ENCODE data around the gene RASAL1. TPM values are rescaled to one million over a fixed set of nuclear protein-coding genes. Genes with fewer than 3 reads are reported as not detected.

Gene RASAL1
- polyA plus RNA-seq, 1 of the 3 experiments (the other 2 are of a cell fraction), result not detected

- Histone ChIP-seq H3K9me2 (no peaks in the 10 kb centered on the region), H3K4me1 (ENCODE audit: control insufficient read depth in 1 of 2, insufficient read depth in 2 of 2, low read depth in 1 of 2, low read length in 1 of 2) (no peaks in the 10 kb centered on the region; a peak in 1 of 4 replicates), H4K20me1 (ENCODE audit: insufficient read depth) (peaks cover 6% of the 10 kb centered on the region), H2AFZ (ENCODE audit: low read depth) (no peak overlapping the region), H3K4me3 (ENCODE audit: low read depth in 2 of 2, low read length in 1 of 2) (no peak overlapping the region), H3K27ac (ENCODE audit: low read depth in 2 of 2, low read length in 1 of 2) (no peak overlapping the region), H3K79me2 (ENCODE audit: insufficient read depth) (peaks cover 40% of the 10 kb centered on the region), H3K27me3 (ENCODE audit: insufficient read depth) (no peaks in the 10 kb centered on the region), H3K4me2 (no peak overlapping the region), H3K9me3 (no peaks in the 10 kb centered on the region), H3K9ac (no peak overlapping the region), H3F3A (replicated peaks; ENCODE audit: insufficient read depth) (no peaks in the 10 kb centered on the region), H3K36me3 (replicated peaks in 1 of 2; ENCODE audit: control insufficient read depth in 1 of 2, insufficient read depth in 2 of 2, low read length in 1 of 2) (peaks cover 33 to 39% of the 10 kb centered on the region in 2 experiments)
- ChIA-PET POLR2A (no interaction called here), CTCF (interaction anchor here (2.4 to 10.9 kb wide), 2 partner anchors 26 to 129 kb away, joined by 7 to 113 read pairs; no protein-coding TSS in a partner anchor)
- WGBS (ENCODE audit: low lambda C conversion rate), result 100% methylated on average over 3 of the region's 14 CpGs
- TF ChIP-seq NFIC (IDR thresholded peaks at IDR 0.05; ENCODE audit: borderline replicate concordance) (no peak), CTCF (IDR thresholded peaks at IDR 0.05) (no peak), USF1 (IDR thresholded peaks at IDR 0.05; ENCODE audit: borderline replicate concordance, low read depth) (no peak)
- DNase-seq, result no peak
These were observed 43.5 kb upstream of the RASAL1 start for GRCh38 chr12:113179023-113179422.

- Histone ChIP-seq H3K9me2 (no peaks in the 10 kb centered on the region), H2AFZ (ENCODE audit: low read depth) (no peak overlapping the region), H3K4me2 (no peak overlapping the region), H3K4me1 (ENCODE audit: control insufficient read depth in 1 of 2, insufficient read depth in 2 of 2, low read depth in 1 of 2, low read length in 1 of 2) (no peaks in the 10 kb centered on the region), H3K27ac (ENCODE audit: low read depth in 2 of 2, low read length in 1 of 2) (no peak overlapping the region), H3K79me2 (ENCODE audit: insufficient read depth) (no peaks in the 10 kb centered on the region), H3K27me3 (ENCODE audit: insufficient read depth) (no peaks in the 10 kb centered on the region), H3K9me3 (no peaks in the 10 kb centered on the region), H3K9ac (no peak overlapping the region), H4K20me1 (ENCODE audit: insufficient read depth) (no peaks in the 10 kb centered on the region), H3F3A (replicated peaks; ENCODE audit: insufficient read depth) (no peaks in the 10 kb centered on the region), H3K4me3 (ENCODE audit: low read depth in 2 of 2, low read length in 1 of 2) (no peak overlapping the region), H3K36me3 (replicated peaks in 1 of 2; ENCODE audit: control insufficient read depth in 1 of 2, insufficient read depth in 2 of 2, low read length in 1 of 2) (peaks cover 59 to 66% of the 10 kb centered on the region in 2 experiments)
- no peak for TF ChIP-seq RCOR1 (IDR thresholded peaks at IDR 0.05; ENCODE audit: low read length)
- no peak for TF ChIP-seq GABPA (IDR thresholded peaks at IDR 0.05; ENCODE audit: low read depth)
- peak; percentile 88 for TF ChIP-seq RAD21 (IDR thresholded peaks at IDR 0.05; ENCODE audit: low read length)
- peak; percentile 72 for TF ChIP-seq SMC3 (IDR thresholded peaks at IDR 0.05; ENCODE audit: low read depth, low read length)
- peak; percentile 95 for TF ChIP-seq CTCF (IDR thresholded peaks at IDR 0.05)
- TF ChIP-seq FOSL2 (IDR thresholded peaks at IDR 0.05; ENCODE audit: borderline replicate concordance, low read depth), result no peak
- 42% methylated on average over 10 of the region's 32 CpGs for WGBS (ENCODE audit: low lambda C conversion rate)
- peak; percentile 91 for DNase-seq
- ChIA-PET POLR2A (interaction anchor here (1.0 kb wide), 1 partner anchor 77 kb away, joined by 4 read pairs; no protein-coding TSS in a partner anchor), CTCF (interaction anchor here (0.6 to 10.9 kb wide), 48 partner anchors 9 to 738 kb away, joined by 3 to 113 read pairs (median 5); partner anchors contain the start of genes CFAP73, DDX54 and DTX1)
These were observed 39.2 kb upstream of the RASAL1 start for GRCh38 chr12:113174461-113175384.
